ENCODE measurements around the gene PRDM16. TPM values are rescaled to one million over a fixed set of nuclear protein-coding genes. Genes with fewer than 3 reads are reported as not detected.

The PRDM16 gene
- total and polyA plus RNA-seq, 2 of the 8 experiments (the other 6 are each of a cell fraction or from before 2014, with no cell fraction given) = 0.39 to 0.43 TPM

DNA sequence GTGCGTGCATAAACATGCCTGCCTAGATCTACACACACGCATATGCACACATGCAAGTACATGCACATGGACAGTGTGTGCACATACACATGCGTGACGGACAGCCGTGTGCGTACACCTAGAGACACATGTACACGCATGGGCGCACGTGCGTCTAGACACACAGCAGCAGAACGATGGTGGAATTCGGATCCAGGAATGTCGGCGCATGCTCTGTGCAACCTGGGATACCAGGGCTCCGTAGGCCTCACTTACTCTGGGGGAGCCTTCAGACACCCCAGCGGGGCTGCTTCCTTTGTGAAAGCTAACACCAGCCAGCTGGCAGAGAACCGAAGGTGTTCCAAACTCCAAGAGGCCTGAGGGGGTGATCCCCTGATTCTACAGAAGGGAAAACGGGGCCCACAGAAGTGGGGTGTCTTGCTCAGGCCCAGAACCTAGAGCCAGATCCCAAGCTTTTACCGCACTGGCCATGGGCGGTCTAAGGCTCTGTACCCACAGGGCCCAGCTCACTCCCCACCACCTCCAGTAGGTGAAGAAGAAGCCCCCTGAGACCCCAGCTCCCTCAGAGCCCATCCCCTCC lies 358.0 kb downstream of the PRDM16 start (continued):
- TF ChIP-seq, protein P1, sequence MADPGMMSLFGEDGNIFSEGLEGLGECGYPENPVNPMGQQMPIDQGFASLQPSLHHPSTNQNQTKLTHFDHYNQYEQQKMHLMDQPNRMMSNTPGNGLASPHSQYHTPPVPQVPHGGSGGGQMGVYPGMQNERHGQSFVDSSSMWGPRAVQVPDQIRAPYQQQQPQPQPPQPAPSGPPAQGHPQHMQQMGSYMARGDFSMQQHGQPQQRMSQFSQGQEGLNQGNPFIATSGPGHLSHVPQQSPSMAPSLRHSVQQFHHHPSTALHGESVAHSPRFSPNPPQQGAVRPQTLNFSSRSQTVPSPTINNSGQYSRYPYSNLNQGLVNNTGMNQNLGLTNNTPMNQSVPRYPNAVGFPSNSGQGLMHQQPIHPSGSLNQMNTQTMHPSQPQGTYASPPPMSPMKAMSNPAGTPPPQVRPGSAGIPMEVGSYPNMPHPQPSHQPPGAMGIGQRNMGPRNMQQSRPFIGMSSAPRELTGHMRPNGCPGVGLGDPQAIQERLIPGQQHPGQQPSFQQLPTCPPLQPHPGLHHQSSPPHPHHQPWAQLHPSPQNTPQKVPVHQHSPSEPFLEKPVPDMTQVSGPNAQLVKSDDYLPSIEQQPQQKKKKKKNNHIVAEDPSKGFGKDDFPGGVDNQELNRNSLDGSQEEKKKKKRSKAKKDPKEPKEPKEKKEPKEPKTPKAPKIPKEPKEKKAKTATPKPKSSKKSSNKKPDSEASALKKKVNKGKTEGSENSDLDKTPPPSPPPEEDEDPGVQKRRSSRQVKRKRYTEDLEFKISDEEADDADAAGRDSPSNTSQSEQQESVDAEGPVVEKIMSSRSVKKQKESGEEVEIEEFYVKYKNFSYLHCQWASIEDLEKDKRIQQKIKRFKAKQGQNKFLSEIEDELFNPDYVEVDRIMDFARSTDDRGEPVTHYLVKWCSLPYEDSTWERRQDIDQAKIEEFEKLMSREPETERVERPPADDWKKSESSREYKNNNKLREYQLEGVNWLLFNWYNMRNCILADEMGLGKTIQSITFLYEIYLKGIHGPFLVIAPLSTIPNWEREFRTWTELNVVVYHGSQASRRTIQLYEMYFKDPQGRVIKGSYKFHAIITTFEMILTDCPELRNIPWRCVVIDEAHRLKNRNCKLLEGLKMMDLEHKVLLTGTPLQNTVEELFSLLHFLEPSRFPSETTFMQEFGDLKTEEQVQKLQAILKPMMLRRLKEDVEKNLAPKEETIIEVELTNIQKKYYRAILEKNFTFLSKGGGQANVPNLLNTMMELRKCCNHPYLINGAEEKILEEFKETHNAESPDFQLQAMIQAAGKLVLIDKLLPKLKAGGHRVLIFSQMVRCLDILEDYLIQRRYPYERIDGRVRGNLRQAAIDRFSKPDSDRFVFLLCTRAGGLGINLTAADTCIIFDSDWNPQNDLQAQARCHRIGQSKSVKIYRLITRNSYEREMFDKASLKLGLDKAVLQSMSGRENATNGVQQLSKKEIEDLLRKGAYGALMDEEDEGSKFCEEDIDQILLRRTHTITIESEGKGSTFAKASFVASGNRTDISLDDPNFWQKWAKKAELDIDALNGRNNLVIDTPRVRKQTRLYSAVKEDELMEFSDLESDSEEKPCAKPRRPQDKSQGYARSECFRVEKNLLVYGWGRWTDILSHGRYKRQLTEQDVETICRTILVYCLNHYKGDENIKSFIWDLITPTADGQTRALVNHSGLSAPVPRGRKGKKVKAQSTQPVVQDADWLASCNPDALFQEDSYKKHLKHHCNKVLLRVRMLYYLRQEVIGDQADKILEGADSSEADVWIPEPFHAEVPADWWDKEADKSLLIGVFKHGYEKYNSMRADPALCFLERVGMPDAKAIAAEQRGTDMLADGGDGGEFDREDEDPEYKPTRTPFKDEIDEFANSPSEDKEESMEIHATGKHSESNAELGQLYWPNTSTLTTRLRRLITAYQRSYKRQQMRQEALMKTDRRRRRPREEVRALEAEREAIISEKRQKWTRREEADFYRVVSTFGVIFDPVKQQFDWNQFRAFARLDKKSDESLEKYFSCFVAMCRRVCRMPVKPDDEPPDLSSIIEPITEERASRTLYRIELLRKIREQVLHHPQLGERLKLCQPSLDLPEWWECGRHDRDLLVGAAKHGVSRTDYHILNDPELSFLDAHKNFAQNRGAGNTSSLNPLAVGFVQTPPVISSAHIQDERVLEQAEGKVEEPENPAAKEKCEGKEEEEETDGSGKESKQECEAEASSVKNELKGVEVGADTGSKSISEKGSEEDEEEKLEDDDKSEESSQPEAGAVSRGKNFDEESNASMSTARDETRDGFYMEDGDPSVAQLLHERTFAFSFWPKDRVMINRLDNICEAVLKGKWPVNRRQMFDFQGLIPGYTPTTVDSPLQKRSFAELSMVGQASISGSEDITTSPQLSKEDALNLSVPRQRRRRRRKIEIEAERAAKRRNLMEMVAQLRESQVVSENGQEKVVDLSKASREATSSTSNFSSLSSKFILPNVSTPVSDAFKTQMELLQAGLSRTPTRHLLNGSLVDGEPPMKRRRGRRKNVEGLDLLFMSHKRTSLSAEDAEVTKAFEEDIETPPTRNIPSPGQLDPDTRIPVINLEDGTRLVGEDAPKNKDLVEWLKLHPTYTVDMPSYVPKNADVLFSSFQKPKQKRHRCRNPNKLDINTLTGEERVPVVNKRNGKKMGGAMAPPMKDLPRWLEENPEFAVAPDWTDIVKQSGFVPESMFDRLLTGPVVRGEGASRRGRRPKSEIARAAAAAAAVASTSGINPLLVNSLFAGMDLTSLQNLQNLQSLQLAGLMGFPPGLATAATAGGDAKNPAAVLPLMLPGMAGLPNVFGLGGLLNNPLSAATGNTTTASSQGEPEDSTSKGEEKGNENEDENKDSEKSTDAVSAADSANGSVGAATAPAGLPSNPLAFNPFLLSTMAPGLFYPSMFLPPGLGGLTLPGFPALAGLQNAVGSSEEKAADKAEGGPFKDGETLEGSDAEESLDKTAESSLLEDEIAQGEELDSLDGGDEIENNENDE (IDR thresholded peaks at IDR 0.05; ENCODE audit: insufficient replicate concordance, low read length) = no peak

All from H1 (cell line).